Measurements from ENCODE around the gene EMP2.

Gene EMP2

DNA sequence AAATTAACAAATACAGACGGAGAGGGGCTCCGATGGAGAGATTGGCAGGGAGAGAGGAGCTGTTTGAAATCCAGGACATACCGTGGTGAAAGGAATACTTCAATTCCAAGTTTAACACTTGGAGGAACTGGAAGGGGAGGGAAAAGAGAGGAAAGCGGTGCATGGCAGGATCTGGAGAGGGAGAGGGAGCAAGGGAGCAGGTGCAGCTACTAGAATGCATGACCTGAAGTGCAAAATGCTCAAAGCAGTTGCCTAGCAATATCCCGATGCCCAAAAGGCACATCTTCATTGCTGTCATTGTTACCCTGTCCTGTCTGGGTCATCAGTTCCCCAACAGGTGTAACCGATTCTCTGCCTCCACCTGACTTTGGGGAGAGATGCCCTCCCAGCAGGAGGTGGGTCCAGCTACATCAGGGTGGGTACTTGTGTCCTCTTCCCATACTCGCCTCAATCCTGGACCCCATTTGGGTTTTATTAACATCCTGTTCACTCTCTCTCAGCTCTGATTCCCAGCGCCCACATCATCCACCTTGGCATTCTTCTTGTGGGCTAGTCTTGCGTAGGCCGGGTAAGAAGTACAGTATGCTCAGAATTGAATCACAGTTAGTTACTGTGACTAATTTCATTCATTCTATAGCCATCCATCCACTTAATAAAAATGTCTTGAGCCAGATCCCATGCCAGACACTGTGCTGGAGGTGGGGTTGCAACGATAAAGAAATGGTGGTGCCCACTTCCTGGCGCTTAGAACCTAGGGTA is 37.4 kb upstream of the EMP2 start:
- no peaks in the 10 kb centered on the region for H3K27me3 ChIP-seq (ENCODE audit: insufficient read depth, low read depth, severe bottlenecking)
- H3K27ac ChIP-seq: no peak overlapping the region
- H3K36me3 ChIP-seq: no peaks in the 10 kb centered on the region
- no peak for DNase-seq
- TF ChIP-seq, protein P1, sequence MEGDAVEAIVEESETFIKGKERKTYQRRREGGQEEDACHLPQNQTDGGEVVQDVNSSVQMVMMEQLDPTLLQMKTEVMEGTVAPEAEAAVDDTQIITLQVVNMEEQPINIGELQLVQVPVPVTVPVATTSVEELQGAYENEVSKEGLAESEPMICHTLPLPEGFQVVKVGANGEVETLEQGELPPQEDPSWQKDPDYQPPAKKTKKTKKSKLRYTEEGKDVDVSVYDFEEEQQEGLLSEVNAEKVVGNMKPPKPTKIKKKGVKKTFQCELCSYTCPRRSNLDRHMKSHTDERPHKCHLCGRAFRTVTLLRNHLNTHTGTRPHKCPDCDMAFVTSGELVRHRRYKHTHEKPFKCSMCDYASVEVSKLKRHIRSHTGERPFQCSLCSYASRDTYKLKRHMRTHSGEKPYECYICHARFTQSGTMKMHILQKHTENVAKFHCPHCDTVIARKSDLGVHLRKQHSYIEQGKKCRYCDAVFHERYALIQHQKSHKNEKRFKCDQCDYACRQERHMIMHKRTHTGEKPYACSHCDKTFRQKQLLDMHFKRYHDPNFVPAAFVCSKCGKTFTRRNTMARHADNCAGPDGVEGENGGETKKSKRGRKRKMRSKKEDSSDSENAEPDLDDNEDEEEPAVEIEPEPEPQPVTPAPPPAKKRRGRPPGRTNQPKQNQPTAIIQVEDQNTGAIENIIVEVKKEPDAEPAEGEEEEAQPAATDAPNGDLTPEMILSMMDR (IDR thresholded peaks at IDR 0.05; ENCODE audit: low read depth, low read length): no peak
- no peak overlapping the region for H3K4me3 ChIP-seq (ENCODE audit: low read depth, low read length)
- H3K9me3 ChIP-seq (ENCODE audit: severe bottlenecking): no peaks in the 10 kb centered on the region

DNA sequence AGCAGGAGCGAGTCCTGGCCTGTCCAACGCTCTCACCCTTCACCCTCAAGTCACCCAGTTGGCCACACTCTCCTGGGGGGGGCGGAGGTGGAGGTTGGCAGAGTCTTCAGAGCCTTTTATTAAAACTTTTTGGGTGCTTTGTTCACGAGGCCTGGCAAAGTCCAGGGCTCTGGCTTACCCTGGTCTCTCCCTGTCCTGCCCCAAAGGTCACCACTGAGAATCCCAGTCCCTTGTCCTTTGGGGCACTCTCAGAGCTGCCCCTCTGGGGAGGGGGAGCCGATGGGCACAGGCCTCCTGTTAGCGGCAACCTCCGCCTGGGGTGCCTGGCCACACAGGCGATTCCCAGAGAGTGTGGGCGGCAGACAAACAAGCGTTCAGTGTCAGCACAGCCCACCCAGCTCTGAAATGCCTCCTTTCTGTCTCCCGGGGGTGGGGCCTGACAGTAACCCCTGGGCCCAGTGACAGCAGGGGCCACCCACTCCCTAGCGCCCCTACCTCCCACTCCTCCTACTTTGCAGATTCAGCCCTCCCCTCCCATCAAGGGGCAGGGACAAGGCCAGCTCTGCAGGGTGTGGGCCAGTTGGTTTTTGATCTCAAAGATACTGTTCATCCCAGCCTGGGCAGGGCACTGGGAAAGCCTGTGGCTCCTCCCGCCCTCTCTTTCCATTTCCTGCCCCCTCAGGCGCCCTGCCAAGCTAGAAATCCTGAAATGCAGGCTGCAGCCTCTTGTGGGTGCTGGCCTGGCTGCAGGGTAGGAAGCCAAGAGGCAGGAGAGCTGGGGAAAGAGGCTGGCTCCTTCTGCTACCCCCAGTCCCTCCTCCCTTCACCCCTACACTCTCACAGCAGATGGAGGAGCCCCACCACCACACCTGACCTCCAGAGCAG is 36.6 kb upstream of the EMP2 start:
- no peaks in the 10 kb centered on the region for H3K9me3 ChIP-seq (ENCODE audit: severe bottlenecking)
- H3K4me3 ChIP-seq (ENCODE audit: low read depth, low read length): no peak overlapping the region
- H3K36me3 ChIP-seq: no peaks in the 10 kb centered on the region
- H3K27ac ChIP-seq: no peak overlapping the region
- no peaks in the 10 kb centered on the region for H3K27me3 ChIP-seq (ENCODE audit: insufficient read depth, low read depth, severe bottlenecking)
- TF ChIP-seq, protein P1 (IDR thresholded peaks at IDR 0.05; ENCODE audit: low read depth, low read length): no peak
- no peak for DNase-seq

DNA sequence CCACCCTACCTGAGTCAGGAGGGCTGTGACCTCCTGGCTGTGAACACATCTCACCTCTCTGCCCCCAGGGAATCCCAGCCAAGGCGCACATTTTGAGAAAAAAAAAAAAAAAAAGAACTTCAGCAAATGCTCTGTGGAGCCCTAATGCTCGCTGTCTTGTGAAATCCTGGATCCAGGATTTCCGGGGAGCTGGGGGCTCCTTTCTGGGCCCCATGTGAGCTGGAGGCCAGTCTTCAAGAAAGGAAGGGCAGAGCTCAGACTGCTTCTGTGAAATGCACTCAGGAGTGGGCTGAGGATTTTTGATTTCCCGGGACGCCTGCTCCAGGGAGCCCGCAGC is 36.0 kb upstream of the EMP2 start:
- H3K27ac ChIP-seq: no peak overlapping the region
- no peaks in the 10 kb centered on the region for H3K36me3 ChIP-seq
- no peaks in the 10 kb centered on the region for H3K9me3 ChIP-seq (ENCODE audit: severe bottlenecking)
- H3K4me3 ChIP-seq (ENCODE audit: low read depth, low read length): no peak overlapping the region
- TF ChIP-seq, protein P1 (IDR thresholded peaks at IDR 0.05; ENCODE audit: low read depth, low read length): no peak
- DNase-seq: no peak
- H3K27me3 ChIP-seq (ENCODE audit: insufficient read depth, low read depth, severe bottlenecking): no peaks in the 10 kb centered on the region

DNA sequence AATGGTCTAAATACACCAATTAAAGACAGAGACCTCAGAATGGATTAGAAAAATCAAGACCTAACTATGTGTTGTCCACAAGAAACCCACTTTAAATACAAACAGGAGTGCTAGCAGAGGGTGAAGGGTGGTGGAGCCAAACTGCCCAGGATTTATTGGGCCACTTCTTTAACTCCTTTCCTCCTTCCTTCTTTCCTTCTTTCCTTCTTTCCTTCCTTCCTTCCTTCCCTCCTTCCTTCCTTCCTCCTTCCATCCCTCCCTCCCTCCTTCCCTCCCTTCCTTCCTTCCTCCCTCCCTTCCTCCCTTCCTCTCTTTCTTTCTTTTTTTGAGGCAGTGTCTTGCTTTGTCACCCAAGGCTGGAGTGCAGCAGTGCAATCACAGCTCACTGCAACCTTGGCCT is 34.3 kb upstream of the EMP2 start:
- Histone ChIP-seq H3K9me3 (ENCODE audit: severe bottlenecking) (no peaks in the 10 kb centered on the region), H3K27ac (no peak overlapping the region), H3K4me3 (ENCODE audit: low read depth, low read length) (no peak overlapping the region), H3K36me3 (no peaks in the 10 kb centered on the region), H3K27me3 (ENCODE audit: insufficient read depth, low read depth, severe bottlenecking) (no peaks in the 10 kb centered on the region)
- TF ChIP-seq, protein P1 (IDR thresholded peaks at IDR 0.05; ENCODE audit: low read depth, low read length): no peak
- DNase-seq: no peak

DNA sequence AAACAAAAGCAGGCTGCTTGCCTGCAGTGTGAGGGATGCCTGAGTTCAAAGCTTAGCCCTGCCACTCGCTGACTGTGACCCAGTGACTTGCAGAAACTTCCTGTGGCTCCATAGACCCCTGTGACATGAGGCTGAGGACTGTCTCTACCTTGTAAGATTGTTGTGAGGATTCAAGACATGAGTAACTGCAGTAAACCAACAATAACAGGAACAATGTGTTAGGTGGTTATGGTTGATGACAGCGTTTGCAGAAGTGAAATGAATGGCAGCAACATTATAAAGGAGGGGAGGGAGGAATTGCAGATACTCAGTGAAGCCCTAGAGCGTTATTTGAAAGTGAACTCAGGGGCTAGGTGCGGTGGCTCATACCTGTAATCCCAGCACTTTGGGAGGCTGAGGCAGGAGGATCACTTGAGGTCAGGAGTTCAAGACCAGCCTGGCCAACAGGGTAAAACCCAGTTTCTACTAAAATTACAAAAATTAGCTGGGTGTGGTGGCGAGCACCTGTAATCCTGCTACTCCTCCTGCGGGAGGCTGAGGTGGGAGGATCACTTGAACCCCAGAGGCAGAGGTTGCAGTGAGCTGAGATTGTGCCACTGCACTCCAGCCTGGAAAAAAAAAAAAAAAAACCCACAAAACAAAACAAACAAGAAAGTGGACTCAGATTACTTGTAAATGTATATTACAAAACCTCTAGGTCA is 33.5 kb upstream of the EMP2 start:
- no peak overlapping the region for H3K27ac ChIP-seq
- H3K27me3 ChIP-seq (ENCODE audit: insufficient read depth, low read depth, severe bottlenecking): no peaks in the 10 kb centered on the region
- TF ChIP-seq, protein P1 (IDR thresholded peaks at IDR 0.05; ENCODE audit: low read depth, low read length): no peak
- no peaks in the 10 kb centered on the region for H3K36me3 ChIP-seq
- DNase-seq: no peak
- H3K4me3 ChIP-seq (ENCODE audit: low read depth, low read length): no peak overlapping the region
- no peaks in the 10 kb centered on the region for H3K9me3 ChIP-seq (ENCODE audit: severe bottlenecking)

Measured in WERI-Rb-1 (cell line).